K562 (cell line): ENCODE data around the gene PGPEP1. TPM values are rescaled to one million over a fixed set of nuclear protein-coding genes. Genes with fewer than 3 reads are reported as not detected.
A peak's percentile ranks its signal among the peaks of the same experiment; 100 is the strongest.

Experiments
- AFF1 ChIP-seq, 2 experiments: fragments of 450-650 bp; IDR thresholded peaks; 2 replicates each; pipeline ENCODE4 v1.6.1; 2018; ENCODE audit warnings: mild to moderate bottlenecking in 2 of 2, low read depth in 1 of 2; ENCODE audit not compliant: partially characterized antibody in 2 of 2
- CEBPG ChIP-seq, 3 experiments: fragments of 200-800 bp in 1 of 3; sonication (Bioruptor generic) in 1 of 3; sonication (generic) in 1 of 3; formaldehyde crosslinking in 1 of 3; IDR thresholded peaks in 2 of 3; conservative IDR thresholded peaks in 1 of 3; 2 replicates each; pipeline versions ENCODE4 v1.6.1 to v1.8.0; 2016 to 2022; ENCODE audit warnings: missing compliant biosample characterization in 2 of 3, missing genetic modification characterization in 2 of 3, mild to moderate bottlenecking in 1 of 3, missing genetic modification reagents in 1 of 3
- KDM5B ChIP-seq: fragments of 200-600 bp; sonication (generic); IDR thresholded peaks from 2 replicates; pipeline ENCODE4 v1.6.1; 2012; ENCODE audit warnings: low read depth, mild to moderate bottlenecking, moderate library complexity, low read length, control low read depth, inconsistent platforms; ENCODE audit not compliant: insufficient replicate concordance
- REST ChIP-seq, 2 experiments: fragments of 450-650 bp; formaldehyde crosslinking in 1 of 2; IDR thresholded peaks; 2 replicates each; pipeline versions ENCODE4 v1.4.0 to v1.6.1; 2014 to 2020; ENCODE audit warnings: mild to moderate bottlenecking in 2 of 2, borderline replicate concordance in 1 of 2, low read depth in 1 of 2
- SPI1 ChIP-seq: IDR thresholded peaks from 2 replicates; pipeline ENCODE4 v1.6.1; 2011; ENCODE audit warnings: low read depth, low read length, control low read depth, borderline replicate concordance
- ZNF212 ChIP-seq: fragments of 450-650 bp; formaldehyde crosslinking; IDR thresholded peaks from 2 replicates; pipeline ENCODE4 v1.4.0; 2020; ENCODE audit warnings: mild to moderate bottlenecking
- ZNF592 ChIP-seq: fragments of 450-650 bp; IDR thresholded peaks from 2 replicates; pipeline ENCODE4 v1.6.1; 2017; ENCODE audit warnings: antibody characterized with exemption, mild to moderate bottlenecking
- polyA plus RNA-seq, 8 experiments: library from polyadenylated mRNA; depleted of rRNA in 4 of 8; stranded (reverse) in 5 of 8; unstranded in 3 of 8; fragments of >200 nt; fragmentation: Nextera tagmentation in 2 of 8; fragmentation: Illumina TruSeq in 1 of 8; extraction: Ambion mirVana in 2 of 8; extraction: Trizol in 1 of 8; gene quantifications; 2 replicates each; pipeline versions ENCODE4 v1.2.1 to v1.2.3, GENCODE V29; 2011 to 2014; ENCODE audit warnings: inconsistent platforms in 1 of 8, missing spikeins in 1 of 8
- total RNA-seq, 7 experiments: library from RNA; depleted of rRNA in 6 of 7; stranded (reverse); fragments of >200 nt in 6 of 7; fragmentation: Illumina TruSeq in 2 of 7; extraction: Trizol in 2 of 7; gene quantifications; 2 replicates each; pipeline versions ENCODE4 v1.2.1 to v1.2.3, GENCODE V29; 2011 to 2021; ENCODE audit warnings: low replicate concordance in 1 of 7

PGPEP1 gene
- total and polyA plus RNA-seq, 9 of the 15 experiments (the other 6 are each of a cell fraction or from before 2014, with no cell fraction given): 10.0 to 69.6 (median 33.5) TPM

- TF ChIP-seq CEBPG (CRISPR knock-in tag; IDR thresholded peaks at IDR 0.05): no peak
- TF ChIP-seq CEBPG (tag; conservative IDR thresholded peaks at IDR 0.05 in 1 of 2, IDR thresholded peaks at IDR 0.05 in 1 of 2): peak; percentile 22 to 47; a peak in 3 of 4 replicates
- no peak for TF ChIP-seq REST (IDR thresholded peaks at IDR 0.05; ENCODE audit: borderline replicate concordance)
- TF ChIP-seq REST (CRISPR knock-in tag; IDR thresholded peaks at IDR 0.05; ENCODE audit: low read depth): peak; percentile 30; the same call in 1 of the 2 replicates
- peak in 1 of 2 experiments; percentile 20 for TF ChIP-seq AFF1 (IDR thresholded peaks at IDR 0.05; ENCODE audit: low read depth in 1 of 2, partially characterized antibody in 2 of 2)
- TF ChIP-seq ZNF592: no peak
- 0 out of 2 replicates have a peak, but pooled peaks have one; percentile 8 for TF ChIP-seq ZNF212 (CRISPR knock-in tag)
- TF ChIP-seq SPI1: no peak
- peak; percentile 48 for TF ChIP-seq KDM5B
Measured at GRCh38 chr19:18390065-18390907, 49.9 kb downstream of the PGPEP1 start (continued).
